IMR-90 (cell line): ENCODE data around the gene TBATA. TPM values are rescaled to one million over a fixed set of nuclear protein-coding genes. Genes with fewer than 3 reads are reported as not detected.

Source experiments
- ATAC-seq: fragments of 200-7000 bp; cut with Tn5 transposase; 2 replicates; pipeline ENCODE4 v1.9.1; 2020; ENCODE audit warnings: low read depth, mild to moderate bottlenecking, moderate library complexity
- BruUV-seq: library from RNA; stranded (reverse); fragments of 400-500 nt; replicated peaks from 2 replicates; lab custom pipeline; 2021; lab: Mats Ljungman, UMichigan
- CTCF ChIA-PET: fragments of 300-600 bp; formaldehyde crosslinking; extraction: SDS; loops from one replicate; lab custom pipeline; 2021; ENCODE audit warnings: antibody characterized with exemption; lab: Yijun Ruan, JAX
- POLR2A ChIA-PET: fragments of 300-600 bp; sonication (Branson Sonifier 250); formaldehyde crosslinking; loops from one replicate; lab custom pipeline; 2022; ENCODE audit warnings: antibody characterized with exemption; ENCODE audit not compliant: unreplicated experiment; lab: Charles Lee
- DNase-seq: peaks from one replicate; pipeline ENCODE4 v3.0.0; 2013
- H2AFZ ChIP-seq: replicated peaks from 2 replicates; pipeline ENCODE3; 2013; ENCODE audit warnings: low read length, mild to moderate bottlenecking; ENCODE audit not compliant: poor library complexity
- H2AK5ac ChIP-seq: 2 replicates; pipeline ENCODE4 v1.6.1; 2013; ENCODE audit warnings: low read depth, low read length, inconsistent platforms
- H2AK9ac ChIP-seq: replicated peaks from 2 replicates; pipeline ENCODE3; 2013; ENCODE audit warnings: mild to moderate bottlenecking, low read depth, low read length, moderate library complexity; ENCODE audit not compliant: poor library complexity
- H2BK120ac ChIP-seq: 2 replicates; pipeline ENCODE4 v1.6.1; 2013; ENCODE audit warnings: low read depth, low read length, inconsistent platforms
- H2BK15ac ChIP-seq: 3 replicates; pipeline ENCODE4 v1.6.1; 2013; ENCODE audit warnings: low read depth, low read length, inconsistent platforms
- H2BK20ac ChIP-seq: 2 replicates; pipeline ENCODE4 v1.6.1; 2013; ENCODE audit warnings: low read depth, mild to moderate bottlenecking, inconsistent platforms, low read length, moderate library complexity
- H2BK5ac ChIP-seq: 2 replicates; pipeline ENCODE4 v1.6.1; 2013; ENCODE audit warnings: mild to moderate bottlenecking, low read depth, low read length, inconsistent platforms; ENCODE audit not compliant: poor library complexity, severe bottlenecking
- H3K14ac ChIP-seq: replicated peaks from 2 replicates; pipeline ENCODE4 v1.6.1; 2013; ENCODE audit warnings: low read depth, low read length, inconsistent platforms
- H3K18ac ChIP-seq: 2 replicates; pipeline ENCODE4 v1.6.1; 2013; ENCODE audit warnings: low read depth, low read length, control low read depth
- H3K23ac ChIP-seq: 2 replicates; pipeline ENCODE4 v1.6.1; 2013; ENCODE audit warnings: low read depth, low read length, inconsistent platforms
- H3K27ac ChIP-seq: 2 replicates; pipeline ENCODE4 v1.5.1; 2013; ENCODE audit warnings: mild to moderate bottlenecking, control low read depth, low read length; ENCODE audit not compliant: insufficient read depth
- H3K27me3 ChIP-seq: 2 replicates; pipeline ENCODE4 v1.6.1; 2013; ENCODE audit warnings: low read length; ENCODE audit not compliant: control insufficient read depth, insufficient read depth
- H3K36me3 ChIP-seq: 2 replicates; pipeline ENCODE4 v1.6.1; 2013; ENCODE audit warnings: low read length, mixed read lengths; ENCODE audit not compliant: control insufficient read depth, insufficient read depth
- H3K4ac ChIP-seq: 2 replicates; pipeline ENCODE4 v1.6.1; 2013; ENCODE audit warnings: low read depth, low read length, inconsistent platforms
- H3K4me1 ChIP-seq: 2 replicates; pipeline ENCODE4 v1.6.1; 2013; ENCODE audit warnings: low read length, mixed read lengths; ENCODE audit not compliant: control insufficient read depth, insufficient read depth
- H3K4me2 ChIP-seq: 2 replicates; pipeline ENCODE4 v1.6.1; 2013; ENCODE audit warnings: low read depth, mild to moderate bottlenecking, control low read depth, low read length, moderate library complexity
- H3K4me3 ChIP-seq: 2 replicates; pipeline ENCODE4 v1.5.1; 2013; ENCODE audit warnings: low read depth, mild to moderate bottlenecking, control low read depth, low read length, moderate library complexity; ENCODE audit not compliant: insufficient read depth
- H3K56ac ChIP-seq: 2 replicates; pipeline ENCODE4 v1.6.1; 2013; ENCODE audit warnings: low read length, inconsistent platforms; ENCODE audit not compliant: insufficient read depth; ENCODE audit errors: extremely low read depth
- H3K79me1 ChIP-seq, 2 experiments: 2 replicates each; pipeline ENCODE4 v1.6.1; 2013; ENCODE audit warnings: low read length in 2 of 2, inconsistent platforms in 1 of 2, low read depth in 1 of 2
- H3K9ac ChIP-seq: 2 replicates; pipeline ENCODE4 v1.6.1; 2013; ENCODE audit warnings: low read depth, low read length, control low read depth
- H3K9me1 ChIP-seq: 2 replicates; pipeline ENCODE4 v1.6.1; 2013; ENCODE audit warnings: low read length, inconsistent platforms; ENCODE audit not compliant: insufficient read depth
- H3K9me3 ChIP-seq: 2 replicates; pipeline ENCODE4 v1.6.1; 2013; ENCODE audit warnings: low read length; ENCODE audit not compliant: control insufficient read depth, insufficient read depth
- H4K20me1 ChIP-seq: 2 replicates; pipeline ENCODE4 v1.6.1; 2013; ENCODE audit warnings: low read length, inconsistent platforms; ENCODE audit not compliant: insufficient read depth
- H4K5ac ChIP-seq: 2 replicates; pipeline ENCODE4 v1.6.1; 2013; ENCODE audit warnings: mild to moderate bottlenecking, low read depth, low read length, control low read depth
- H4K8ac ChIP-seq, 2 experiments: 2 replicates each; pipeline ENCODE4 v1.6.1; 2013; ENCODE audit warnings: low read depth in 2 of 2, low read length in 2 of 2, control low read depth in 1 of 2, inconsistent platforms in 1 of 2
- H4K91ac ChIP-seq: 2 replicates; pipeline ENCODE4 v1.6.1; 2013; ENCODE audit warnings: low read depth, low read length, inconsistent platforms; ENCODE audit not compliant: insufficient read depth
- BHLHE40 ChIP-seq: fragments of 150-350 bp; IDR thresholded peaks from 2 replicates; pipeline ENCODE4 v1.6.1; 2016; ENCODE audit warnings: mild to moderate bottlenecking, low read depth, low read length
- CEBPB ChIP-seq: IDR thresholded peaks from 2 replicates; pipeline ENCODE4 v1.6.1; 2012; ENCODE audit warnings: low read depth, low read length, improper control_type of control experiment
- CHD1 ChIP-seq: IDR thresholded peaks from 2 replicates; pipeline ENCODE4 v1.6.1; 2012; ENCODE audit warnings: low read depth, low read length, improper control_type of control experiment
- CTCF ChIP-seq: conservative IDR thresholded peaks from 2 replicates; pipeline ENCODE4 v1.5.1; 2012; ENCODE audit warnings: mild to moderate bottlenecking, low read depth, low read length, improper control_type of control experiment
- FOS ChIP-seq: fragments of 150-350 bp; IDR thresholded peaks from 2 replicates; pipeline ENCODE4 v1.6.1; 2016; ENCODE audit warnings: low read depth, low read length
- MAFK ChIP-seq: IDR thresholded peaks from 2 replicates; pipeline ENCODE4 v1.6.1; 2012; ENCODE audit warnings: low read depth, low read length, improper control_type of control experiment
- MAZ ChIP-seq: IDR thresholded peaks from 2 replicates; pipeline ENCODE4 v1.6.1; 2012; ENCODE audit warnings: low read depth, mild to moderate bottlenecking, low read length, improper control_type of control experiment, moderate library complexity, borderline replicate concordance
- MXI1 ChIP-seq: IDR thresholded peaks from 2 replicates; pipeline ENCODE4 v1.6.1; 2012; ENCODE audit warnings: low read depth, mild to moderate bottlenecking, low read length, moderate library complexity, borderline replicate concordance
- NFE2L2 ChIP-seq: fragments of 150-350 bp; IDR thresholded peaks from 2 replicates; pipeline ENCODE4 v1.6.1; 2016; ENCODE audit warnings: low read depth, mild to moderate bottlenecking, low read length
- POLR2A ChIP-seq: IDR thresholded peaks from 2 replicates; pipeline ENCODE4 v1.6.1; 2012; ENCODE audit warnings: mild to moderate bottlenecking, low read depth, low read length
- RAD21 ChIP-seq: IDR thresholded peaks from 2 replicates; pipeline ENCODE4 v1.6.1; 2012; ENCODE audit warnings: low read length, improper control_type of control experiment
- RCOR1 ChIP-seq: IDR thresholded peaks from 2 replicates; pipeline ENCODE4 v1.6.1; 2012; ENCODE audit warnings: mild to moderate bottlenecking, low read length, improper control_type of control experiment; ENCODE audit not compliant: insufficient replicate concordance
- RFX5 ChIP-seq: IDR thresholded peaks from 2 replicates; pipeline ENCODE4 v1.8.0; 2012; ENCODE audit warnings: low read depth, mild to moderate bottlenecking, low read length, moderate library complexity
- SMC3 ChIP-seq: fragments of 150-350 bp; IDR thresholded peaks from 2 replicates; pipeline ENCODE4 v1.6.1; 2016; ENCODE audit warnings: low read depth, mild to moderate bottlenecking, antibody characterized with exemption, low read length, moderate library complexity
- USF2 ChIP-seq: fragments of 150-350 bp; IDR thresholded peaks from 2 replicates; pipeline ENCODE4 v1.6.1; 2017; ENCODE audit warnings: mild to moderate bottlenecking, antibody characterized with exemption, low read length, low read depth
- WGBS, 2 experiments: methylation state at CpG; one replicate each; pipeline versions ENCODE4 v1.1.5 to v1.1.7; 2013; ENCODE audit warnings: missing lambda C conversion rate in 2 of 2; ENCODE audit not compliant: insufficient read length in 1 of 2; ENCODE audit errors: extremely low coverage in 2 of 2; 5-methylcytosine and 5-hydroxymethylcytosine counted together
- dilution Hi-C: fragments of 300-500 bp; cut with HindIII; formaldehyde crosslinking; loops from one replicate; pipeline ENCODE4 v1.14.3; 2018; ENCODE audit warnings: low sequenced_read_pairs; ENCODE audit not compliant: unreplicated experiment
- in situ Hi-C: fragments of 300-500 bp; cut with MboI; formaldehyde crosslinking; loops from 3 replicates; pipeline ENCODE4 v1.14.3; 2019; ENCODE audit warnings: low sequenced_read_pairs, inconsistent platforms, mixed read lengths
- intact Hi-C: fragments of 100-400 bp; cut with micrococcal nuclease; formaldehyde crosslinking; loops from 2 replicates; pipeline ENCODE4 v1.10.0; 2022
- polyA plus RNA-seq, 3 experiments: library from polyadenylated mRNA; depleted of rRNA; stranded (reverse); fragments of >200 nt; gene quantifications; 2 replicates each; pipeline ENCODE4 v1.2.3, GENCODE V29; 2012; ENCODE audit warnings: low replicate concordance in 1 of 3
- total RNA-seq: library from RNA; depleted of rRNA; stranded (reverse); fragments of >200 nt; gene quantifications from 2 replicates; pipeline ENCODE4 v1.2.3, GENCODE V29; 2012
- TF ChIP-seq, protein P1 (sequence below): fragments of 150-350 bp; IDR thresholded peaks from 2 replicates; pipeline ENCODE4 v1.6.1; 2016; ENCODE audit warnings: low read depth, mild to moderate bottlenecking, low read length, moderate library complexity, borderline replicate concordance

Gene TBATA
- total and polyA plus RNA-seq, 2 of the 4 experiments (the other 2 are of a cell fraction): not detected

DNA sequence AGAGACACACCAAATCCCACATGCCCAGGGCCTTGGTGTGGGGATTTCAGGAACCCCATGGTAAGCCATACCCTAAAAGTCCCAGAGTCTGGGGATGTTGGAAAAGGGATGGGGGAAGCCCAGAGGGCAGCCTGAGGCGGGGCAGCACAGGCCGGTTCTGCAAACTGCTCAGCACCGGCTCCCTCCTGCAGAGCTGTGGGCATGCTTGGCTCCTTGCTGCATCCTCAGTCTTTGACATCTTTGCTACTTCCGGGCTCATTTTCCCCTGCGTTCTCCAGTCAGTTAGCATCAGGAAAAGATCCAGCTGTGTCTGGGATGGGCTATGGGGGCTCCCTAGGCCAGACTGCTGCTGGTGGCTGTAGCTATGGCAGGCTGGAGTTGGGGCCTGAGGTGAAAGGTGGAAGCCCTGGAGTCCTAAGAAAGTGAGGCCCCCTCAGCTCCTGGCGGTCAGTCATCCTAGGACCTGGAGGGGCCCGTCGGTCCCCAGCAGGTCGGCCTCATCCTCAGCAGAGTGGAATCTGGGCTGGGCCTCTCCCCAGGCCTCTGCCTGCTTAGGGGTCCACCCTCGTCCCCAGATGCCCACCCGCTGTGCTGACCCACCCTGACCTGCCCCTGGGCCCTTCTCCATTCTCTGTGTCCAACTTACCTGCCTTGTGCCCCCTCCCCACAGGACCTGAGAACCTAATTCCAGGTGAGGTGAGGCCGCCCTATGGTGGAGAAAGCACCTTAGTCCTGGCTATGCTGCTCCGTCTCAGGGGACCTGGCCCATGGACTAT lies 9.3 kb downstream of the TBATA start:
- Histone ChIP-seq H4K8ac (no peak overlapping the region), H3K9ac (no peak overlapping the region), H3K4me1 (no peaks in the 10 kb centered on the region), H3K27ac (no peak overlapping the region), H3K14ac (no peak overlapping the region), H2BK5ac (no peak overlapping the region), H4K20me1 (no peaks in the 10 kb centered on the region), H3K56ac (no peak overlapping the region), H3K79me1 (no peaks in the 10 kb centered on the region), H4K5ac (no peak overlapping the region), H3K9me3 (no peaks in the 10 kb centered on the region), H2BK15ac (no peak overlapping the region), H3K9me1 (no peaks in the 10 kb centered on the region), H3K4ac (no peak overlapping the region), H3K4me3 (no peak overlapping the region), H2AFZ (no peak overlapping the region), H3K18ac (no peak overlapping the region), H3K36me3 (no peaks in the 10 kb centered on the region), H3K23ac (no peak overlapping the region), H2AK5ac (no peak overlapping the region), H3K4me2 (no peak overlapping the region), H2AK9ac (no peak overlapping the region), H2BK20ac (no peak overlapping the region), H3K27me3 (peaks cover 38% of the 10 kb centered on the region), H2BK120ac (no peak overlapping the region), H4K91ac (no peak overlapping the region)
- intact Hi-C loops: no loop called here
- TF ChIP-seq RAD21: no peak
- TF ChIP-seq MAZ: no peak
- TF ChIP-seq BHLHE40: no peak
- TF ChIP-seq RFX5: no peak
- TF ChIP-seq RCOR1: no peak
- no peak for TF ChIP-seq USF2
- TF ChIP-seq NFE2L2: no peak
- no peak for TF ChIP-seq POLR2A
- TF ChIP-seq CEBPB: no peak
- TF ChIP-seq MXI1: no peak
- TF ChIP-seq CTCF: no peak
- TF ChIP-seq FOS: no peak
- TF ChIP-seq, protein P1, sequence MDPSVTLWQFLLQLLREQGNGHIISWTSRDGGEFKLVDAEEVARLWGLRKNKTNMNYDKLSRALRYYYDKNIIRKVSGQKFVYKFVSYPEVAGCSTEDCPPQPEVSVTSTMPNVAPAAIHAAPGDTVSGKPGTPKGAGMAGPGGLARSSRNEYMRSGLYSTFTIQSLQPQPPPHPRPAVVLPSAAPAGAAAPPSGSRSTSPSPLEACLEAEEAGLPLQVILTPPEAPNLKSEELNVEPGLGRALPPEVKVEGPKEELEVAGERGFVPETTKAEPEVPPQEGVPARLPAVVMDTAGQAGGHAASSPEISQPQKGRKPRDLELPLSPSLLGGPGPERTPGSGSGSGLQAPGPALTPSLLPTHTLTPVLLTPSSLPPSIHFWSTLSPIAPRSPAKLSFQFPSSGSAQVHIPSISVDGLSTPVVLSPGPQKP: no peak
- TF ChIP-seq CHD1: no peak
- TF ChIP-seq MAFK: no peak
- no peak for TF ChIP-seq SMC3
- in situ Hi-C loops: no loop called here
- dilution Hi-C loops: no loop called here
- ChIA-PET POLR2A (no interaction called here), CTCF (no interaction called here)
- ATAC-seq (no peak), DNase-seq (no peak)
- BruUV-seq: no TSS peak
- 75% methylated on average over 5 of the region's 13 CpGs; no CpG with 5 or more reads in 1 of the 2 experiments for WGBS, 2 experiments
